Ovary (tissue), 3 donors: Measurements from ENCODE around the gene GSK3B.

Experiments
- CTCF ChIP-seq, 3 donors: fragments of 450-650 bp in 2 of 3; fragments of 200-600 bp in 1 of 3; IDR thresholded peaks; one replicate each; pipeline versions ENCODE4 v1.5.1 to v1.8.0; 2016 to 2022; ENCODE audit warnings: antibody characterized with exemption in 3 of 3, mild to moderate bottlenecking in 1 of 3
- EP300 ChIP-seq: sonication (generic); formaldehyde crosslinking; IDR thresholded peaks from one replicate; pipeline ENCODE4 v1.6.1; 2017; ENCODE audit warnings: antibody characterized with exemption
- POLR2A ChIP-seq: fragments of 450-650 bp; IDR thresholded peaks from one replicate; pipeline ENCODE4 v1.6.1; 2017; ENCODE audit warnings: antibody characterized with exemption, mild to moderate bottlenecking, moderate library complexity
- donor health status: DM: no; HTN: no; CAD: no.

GRCh38 chr3:119912220-119912619, 182.0 kb downstream of the GSK3B start:
- TF ChIP-seq POLR2A, result no peak
- no peak for TF ChIP-seq CTCF (IDR thresholded peaks at IDR 0.05)
- TF ChIP-seq EP300, result no peak
